ENCODE data around the gene EDAR. TPM values are rescaled to one million over a fixed set of nuclear protein-coding genes. Genes with fewer than 3 reads are reported as not detected.

EDAR gene
- total RNA-seq, 1 experiment from 2014 or later, result 0.15 TPM

- ChIA-PET CTCF (no interaction called here), RAD21 (ENCODE audit: low non-redundant PET in 1 of 2, low total read pairs in 2 of 2, uncharacterized antibody in 2 of 2, unreplicated experiment in 2 of 2) (no interaction called here), POLR2A (no interaction called here)
- Histone ChIP-seq H3K27ac (ENCODE audit: low read depth, low read length) (no peak overlapping the region), H3K79me2 (ENCODE audit: insufficient read depth, low read length) (no peaks in the 10 kb centered on the region), H3K4me2 (ENCODE audit: low read length) (no peak overlapping the region), H3K9me3 (ENCODE audit: control insufficient read depth in 1 of 2, insufficient read depth in 1 of 2, low read depth in 1 of 2, low read length in 2 of 2) (no peaks in the 10 kb centered on the region), H3K27me3 (ENCODE audit: insufficient read depth, low read length) (no peaks in the 10 kb centered on the region), H4K20me1 (ENCODE audit: insufficient read depth) (no peaks in the 10 kb centered on the region), H2AFZ (ENCODE audit: low read depth, low read length, poor library complexity, severe bottlenecking) (no peak overlapping the region), H3K9ac (ENCODE audit: low read length) (no peak overlapping the region), H3K4me1 (ENCODE audit: control insufficient read depth in 1 of 2, insufficient read depth in 2 of 2, low read length in 2 of 2) (0 out of 4 replicates have a peak, but pooled peaks cover 0 to 3% of the 10 kb centered on the region in 2 experiments), H3K36me3 (ENCODE audit: control insufficient read depth in 1 of 2, insufficient read depth in 2 of 2, low read length in 2 of 2) (peaks cover 3 to 4% of the 10 kb centered on the region in 2 experiments; a peak in 1 of 4 replicates), H3K9me2 (ENCODE audit: insufficient read depth) (no peaks in the 10 kb centered on the region), H3K4me3 (replicated peaks in 1 of 2; ENCODE audit: low read depth in 1 of 2, low read length in 2 of 2) (no peak overlapping the region)
- TF ChIP-seq SP1 (IDR thresholded peaks at IDR 0.05; ENCODE audit: low read depth) (no peak), RAD21 (IDR thresholded peaks at IDR 0.05; ENCODE audit: low read depth) (no peak), POLR2A (IDR thresholded peaks at IDR 0.05; ENCODE audit: borderline replicate concordance, extremely low read depth, insufficient read depth, insufficient read length) (no peak), CEBPB (IDR thresholded peaks at IDR 0.05; ENCODE audit: low read depth) (no peak), JUND (IDR thresholded peaks at IDR 0.05) (no peak), ATF3 (IDR thresholded peaks at IDR 0.05) (no peak), ZNF274 (IDR thresholded peaks at IDR 0.05; ENCODE audit: low read depth, low read length) (no peak), SIN3A (IDR thresholded peaks at IDR 0.05; ENCODE audit: low read depth) (no peak), EZH2 (IDR thresholded peaks at IDR 0.05) (no peak), YY1 (IDR thresholded peaks at IDR 0.05; ENCODE audit: extremely low read depth, insufficient replicate concordance, low read depth, low read length) (no peak), ZBTB33 (IDR thresholded peaks at IDR 0.05; ENCODE audit: extremely low read depth, insufficient replicate concordance, low read length) (no peak), MAX (IDR thresholded peaks at IDR 0.05) (no peak), CBX3 (IDR thresholded peaks at IDR 0.05; ENCODE audit: low read depth) (no peak), SRF (IDR thresholded peaks at IDR 0.05; ENCODE audit: low read depth) (no peak), FOSL1 (IDR thresholded peaks at IDR 0.05; ENCODE audit: low read depth) (no peak)
- ATAC-seq (no peak), DNase-seq (ENCODE audit: low read depth, low spot score) (no peak)
- BruUV-seq (replicated peaks), result no TSS peak
- intact Hi-C loops (cut with micrococcal nuclease), result no loop called here
These were observed 142.0 kb downstream of the EDAR start for GRCh38 chr2:108847000-108847399.
